ENCODE measurements around the gene OPCML. TPM values are rescaled to one million over a fixed set of nuclear protein-coding genes. Genes with fewer than 3 reads are reported as not detected.
A peak's percentile ranks its signal among the peaks of the same experiment; 100 is the strongest.

Gene OPCML
- total RNA-seq, 1 donor, result not detected

DNA sequence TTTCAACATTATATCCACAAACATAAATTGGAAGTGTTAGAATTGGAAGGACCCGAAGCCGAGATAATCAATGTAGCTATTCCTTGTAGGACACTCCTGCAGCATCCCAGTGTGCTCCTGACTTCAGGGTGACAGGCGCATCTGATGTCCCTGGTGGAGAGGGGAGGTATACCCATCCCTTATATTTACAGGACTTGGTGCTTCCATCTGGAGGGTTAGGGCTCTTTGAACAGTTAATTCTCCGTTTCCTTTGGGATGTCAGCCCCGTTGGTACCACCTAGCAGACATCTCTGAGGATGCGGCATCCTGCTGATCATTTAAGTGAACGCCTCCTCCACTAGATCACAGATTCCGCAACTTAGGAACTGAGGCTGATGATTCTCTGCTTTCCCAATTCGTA is 451.3 kb downstream of the OPCML start:
- H3K4me3 ChIP-seq (ENCODE audit: low read depth, low read length), result no peak overlapping the region
- no peak for DNase-seq (ENCODE audit: low read depth)
- TF ChIP-seq, protein P1, sequence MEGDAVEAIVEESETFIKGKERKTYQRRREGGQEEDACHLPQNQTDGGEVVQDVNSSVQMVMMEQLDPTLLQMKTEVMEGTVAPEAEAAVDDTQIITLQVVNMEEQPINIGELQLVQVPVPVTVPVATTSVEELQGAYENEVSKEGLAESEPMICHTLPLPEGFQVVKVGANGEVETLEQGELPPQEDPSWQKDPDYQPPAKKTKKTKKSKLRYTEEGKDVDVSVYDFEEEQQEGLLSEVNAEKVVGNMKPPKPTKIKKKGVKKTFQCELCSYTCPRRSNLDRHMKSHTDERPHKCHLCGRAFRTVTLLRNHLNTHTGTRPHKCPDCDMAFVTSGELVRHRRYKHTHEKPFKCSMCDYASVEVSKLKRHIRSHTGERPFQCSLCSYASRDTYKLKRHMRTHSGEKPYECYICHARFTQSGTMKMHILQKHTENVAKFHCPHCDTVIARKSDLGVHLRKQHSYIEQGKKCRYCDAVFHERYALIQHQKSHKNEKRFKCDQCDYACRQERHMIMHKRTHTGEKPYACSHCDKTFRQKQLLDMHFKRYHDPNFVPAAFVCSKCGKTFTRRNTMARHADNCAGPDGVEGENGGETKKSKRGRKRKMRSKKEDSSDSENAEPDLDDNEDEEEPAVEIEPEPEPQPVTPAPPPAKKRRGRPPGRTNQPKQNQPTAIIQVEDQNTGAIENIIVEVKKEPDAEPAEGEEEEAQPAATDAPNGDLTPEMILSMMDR (IDR thresholded peaks at IDR 0.05; ENCODE audit: insufficient read depth, low read depth, low read length), result no peak

DNA sequence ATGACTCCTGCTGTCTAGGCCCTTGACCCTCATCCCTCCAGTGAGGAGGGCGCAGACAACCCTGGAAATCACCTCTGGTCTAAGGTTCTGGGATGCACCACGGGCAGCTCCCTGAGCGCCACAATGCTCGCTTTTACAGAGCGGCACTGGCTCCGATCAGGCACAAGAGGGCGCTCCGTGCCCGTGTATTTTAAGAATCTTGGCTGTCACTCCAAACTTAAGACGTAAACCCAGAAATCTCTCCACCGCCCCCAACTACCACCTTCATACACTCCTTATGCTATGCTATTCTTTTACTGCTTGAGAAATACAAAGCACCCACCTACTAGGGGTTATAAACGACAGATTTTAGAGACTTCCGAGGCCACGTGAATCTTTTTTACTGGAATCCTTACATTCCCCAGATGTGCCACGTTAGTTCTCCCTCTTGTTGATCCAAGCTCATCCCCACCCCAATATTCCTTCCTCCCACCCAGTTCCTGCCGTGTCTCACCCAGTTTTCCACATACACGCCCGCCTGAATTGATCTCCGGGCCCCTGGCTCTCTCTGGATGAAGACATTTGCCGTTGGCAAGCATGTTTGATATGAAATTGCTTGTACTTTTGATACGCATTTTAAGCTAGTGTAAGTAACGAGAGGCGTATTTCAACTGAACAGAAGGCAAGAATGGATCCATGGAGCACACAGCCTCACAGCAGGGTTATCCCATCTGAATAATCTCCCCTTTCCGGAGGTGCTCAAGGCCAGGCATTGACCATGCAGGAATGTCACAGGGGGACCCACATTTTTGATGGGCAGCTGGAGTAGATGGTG is 453.5 kb downstream of the OPCML start:
- TF ChIP-seq, protein P1 (IDR thresholded peaks at IDR 0.05; ENCODE audit: insufficient read depth, low read depth, low read length), result peak; percentile 51
- H3K4me3 ChIP-seq (ENCODE audit: low read depth, low read length), result no peak overlapping the region
- DNase-seq (ENCODE audit: low read depth), result peak; percentile 9

DNA sequence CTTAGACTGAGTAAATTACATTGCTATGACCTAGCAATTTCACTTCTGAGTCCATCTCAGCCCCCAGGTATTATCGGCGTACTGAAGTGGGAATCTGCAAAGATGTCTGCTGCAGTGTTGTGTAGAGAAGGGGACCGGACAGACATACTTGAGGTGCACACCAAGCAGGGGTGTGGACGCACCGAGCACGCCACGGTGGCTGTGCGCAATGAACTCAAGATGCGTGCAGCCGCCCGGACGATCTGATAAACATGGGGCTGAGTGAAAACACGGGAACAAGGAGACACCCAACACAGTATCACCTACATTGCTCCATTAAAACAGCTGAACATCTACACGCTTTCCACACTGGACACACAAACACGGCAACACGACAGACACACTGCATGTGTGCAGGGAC is 454.3 kb downstream of the OPCML start:
- no peak for DNase-seq (ENCODE audit: low read depth)
- TF ChIP-seq, protein P1 (IDR thresholded peaks at IDR 0.05; ENCODE audit: insufficient read depth, low read depth, low read length), result no peak

GRCh38 chr11:133075351-133075750 is 456.9 kb downstream of the OPCML start:
- TF ChIP-seq, protein P1 (IDR thresholded peaks at IDR 0.05; ENCODE audit: insufficient read depth, low read depth, low read length), result no peak

More for the DNA sequence above, 454.3 kb downstream of the OPCML start:
- no peak overlapping the region for H3K4me3 ChIP-seq (ENCODE audit: low read depth, low read length)

GRCh38 chr11:133072858-133073582 is 459.3 kb downstream of the OPCML start:
- TF ChIP-seq, protein P1 (IDR thresholded peaks at IDR 0.05; ENCODE audit: insufficient read depth, low read depth, low read length), result no peak
- no peak overlapping the region for H3K4me3 ChIP-seq (ENCODE audit: low read depth, low read length)
- no peak for DNase-seq (ENCODE audit: low read depth)

More at GRCh38 chr11:133075351-133075750, 456.9 kb downstream of the OPCML start:
- no peak overlapping the region for H3K4me3 ChIP-seq (ENCODE audit: low read depth, low read length)
- DNase-seq (ENCODE audit: low read depth), result no peak

DNA sequence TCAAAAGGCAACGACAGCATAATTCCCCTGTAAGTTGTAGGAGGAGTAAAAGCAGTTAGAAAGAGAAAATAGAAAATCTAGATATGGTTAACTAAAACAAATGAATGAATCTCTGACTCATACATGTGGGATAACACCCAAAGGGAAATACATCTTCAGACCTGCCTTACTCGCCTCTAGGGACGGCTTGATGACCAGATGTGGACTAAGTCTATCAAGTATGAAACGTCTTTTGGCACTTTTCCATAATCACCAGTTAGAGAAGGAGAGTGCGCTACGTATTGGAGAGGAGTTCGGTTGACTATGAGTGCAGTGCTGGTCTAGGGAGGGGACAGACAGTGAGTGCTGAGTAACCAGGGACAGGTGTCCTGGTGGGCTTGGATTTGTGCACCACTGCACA is 459.9 kb downstream of the OPCML start:
- TF ChIP-seq, protein P1 (IDR thresholded peaks at IDR 0.05; ENCODE audit: insufficient read depth, low read depth, low read length), result no peak
- no peak overlapping the region for H3K4me3 ChIP-seq (ENCODE audit: low read depth, low read length)
- no peak for DNase-seq (ENCODE audit: low read depth)
